ENCODE data around the gene SERP2.
A peak's percentile ranks its signal among the peaks of the same experiment; 100 is the strongest.

Gene SERP2

GRCh38 chr13:44436589-44437337, 63.1 kb downstream of the SERP2 start:
- peak; percentile 32 for DNase-seq

GRCh38 chr13:44437356-44438233, 64.0 kb downstream of the SERP2 start:
- no peak for DNase-seq

- DNase-seq: no peak
These were observed 64.6 kb downstream of the SERP2 start for GRCh38 chr13:44438234-44438579.

- no peak for DNase-seq
These were observed 65.9 kb downstream of the SERP2 start for GRCh38 chr13:44439452-44440024.

- no peak for DNase-seq
These were observed 66.5 kb downstream of the SERP2 start for GRCh38 chr13:44440046-44440608.
